ENCODE measurements around the gene MRPS23.

DNA sequence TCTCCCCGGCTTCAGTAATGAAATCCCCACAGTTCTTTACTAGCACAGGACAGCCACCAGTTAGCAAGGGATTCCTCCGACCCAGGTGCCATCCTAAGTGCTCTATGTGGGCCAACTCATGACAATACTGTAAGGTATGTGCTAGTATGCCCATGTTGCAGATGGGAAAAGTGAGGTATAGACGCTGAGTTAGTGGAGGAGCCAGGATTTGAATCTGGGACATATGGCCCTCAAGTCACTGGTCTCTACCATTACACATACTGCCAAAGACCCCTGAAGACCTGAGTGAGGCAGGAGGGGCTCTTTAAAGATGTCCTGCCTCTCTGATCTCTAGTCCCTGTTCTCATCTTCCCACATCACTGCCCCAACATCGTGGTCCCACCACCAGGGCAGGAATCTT lies 36.2 kb upstream of the MRPS23 start:
- TF ChIP-seq EZH2 (IDR thresholded peaks at IDR 0.05; ENCODE audit: insufficient read depth, poor library complexity, severe bottlenecking) = no peak
- TF ChIP-seq EZH2phosphoT487 (IDR thresholded peaks at IDR 0.05; ENCODE audit: insufficient read depth, low read depth) = no peak
